HG03460 (cell line): ENCODE data around the gene CSGALNACT2.
"Not testable (repeated sequence)": the region's sequence is repeated elsewhere in the genome, so short reads cannot be mapped to it uniquely, and the experiment has no call there.

Experiments
- ATAC-seq: cut with Tn5 transposase; IDR thresholded peaks from one replicate; pipeline ENCODE4 v1.9.1; 2021; ENCODE audit not compliant: unreplicated experiment

The CSGALNACT2 gene

DNA sequence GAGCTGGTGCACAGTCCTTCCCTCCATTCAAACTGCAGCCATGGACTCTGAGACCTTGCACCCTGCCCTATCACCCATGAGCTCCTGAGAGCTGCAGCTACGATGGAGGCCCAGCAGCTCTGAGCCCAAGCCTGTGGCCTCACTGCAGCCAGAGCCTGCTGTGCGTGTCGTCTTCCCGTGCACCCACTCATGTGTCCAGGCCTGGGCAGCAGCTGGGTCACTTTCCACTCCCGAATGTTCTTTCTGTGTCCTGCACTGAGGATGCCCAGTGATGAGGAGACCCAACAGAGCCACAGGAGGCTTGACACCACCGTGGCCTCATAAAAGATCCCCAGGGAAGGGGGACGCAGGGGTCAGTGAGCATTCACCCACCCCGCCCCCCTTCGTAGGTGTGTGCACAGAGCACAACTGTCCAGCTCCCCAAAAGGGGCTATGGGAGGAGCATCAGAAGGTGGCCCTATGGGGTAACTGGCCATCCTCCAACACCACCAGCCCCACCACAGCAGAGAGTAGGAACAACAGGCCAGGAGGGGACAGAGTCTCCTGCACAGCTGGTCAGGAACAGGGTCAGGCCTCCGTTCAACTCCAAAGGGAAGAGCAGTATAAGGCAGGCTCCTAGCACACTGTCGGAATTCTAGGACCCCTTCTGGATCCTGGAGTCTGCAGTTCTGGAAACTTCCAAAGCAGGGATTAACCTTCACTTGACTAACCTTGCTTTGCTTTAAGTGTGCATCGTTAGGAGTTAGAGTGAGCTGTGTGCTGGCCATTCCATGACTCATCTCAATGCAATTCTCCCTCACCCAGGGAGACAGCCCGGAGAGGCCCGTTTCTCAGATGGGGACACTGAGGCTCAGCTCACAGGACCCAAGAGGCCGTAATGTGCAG lies 76.1 kb downstream of the CSGALNACT2 start:
- ATAC-seq, result no peak

DNA sequence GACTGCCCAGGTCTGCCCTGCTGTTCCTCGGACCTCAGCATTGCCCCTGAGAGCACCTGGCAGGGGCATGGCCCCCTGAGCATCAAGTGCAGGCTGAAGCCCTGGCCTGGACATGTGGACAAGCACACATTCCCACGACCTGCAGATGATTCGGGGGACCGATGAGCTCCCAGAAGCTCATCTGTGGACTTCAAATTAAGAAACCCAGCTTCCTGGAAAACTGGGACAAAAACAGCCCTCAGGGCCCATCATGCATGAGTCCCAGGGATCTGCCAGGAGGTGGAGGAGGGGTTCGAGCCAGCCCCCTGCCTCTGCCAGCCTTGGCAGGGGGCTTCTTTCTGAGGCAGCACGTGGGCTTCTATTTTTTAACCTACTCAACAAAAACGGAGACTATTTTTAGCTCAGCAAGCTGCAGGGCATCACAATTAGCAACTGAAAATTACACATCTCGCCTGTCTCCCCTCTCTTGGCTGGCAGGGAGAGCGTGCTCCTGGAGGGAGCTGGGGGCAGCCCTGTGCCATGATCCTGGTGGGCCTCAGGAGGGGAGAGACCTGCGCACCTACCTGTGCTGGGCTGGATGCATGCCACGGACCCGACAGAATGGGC lies 76.8 kb downstream of the CSGALNACT2 start:
- no peak for ATAC-seq

DNA sequence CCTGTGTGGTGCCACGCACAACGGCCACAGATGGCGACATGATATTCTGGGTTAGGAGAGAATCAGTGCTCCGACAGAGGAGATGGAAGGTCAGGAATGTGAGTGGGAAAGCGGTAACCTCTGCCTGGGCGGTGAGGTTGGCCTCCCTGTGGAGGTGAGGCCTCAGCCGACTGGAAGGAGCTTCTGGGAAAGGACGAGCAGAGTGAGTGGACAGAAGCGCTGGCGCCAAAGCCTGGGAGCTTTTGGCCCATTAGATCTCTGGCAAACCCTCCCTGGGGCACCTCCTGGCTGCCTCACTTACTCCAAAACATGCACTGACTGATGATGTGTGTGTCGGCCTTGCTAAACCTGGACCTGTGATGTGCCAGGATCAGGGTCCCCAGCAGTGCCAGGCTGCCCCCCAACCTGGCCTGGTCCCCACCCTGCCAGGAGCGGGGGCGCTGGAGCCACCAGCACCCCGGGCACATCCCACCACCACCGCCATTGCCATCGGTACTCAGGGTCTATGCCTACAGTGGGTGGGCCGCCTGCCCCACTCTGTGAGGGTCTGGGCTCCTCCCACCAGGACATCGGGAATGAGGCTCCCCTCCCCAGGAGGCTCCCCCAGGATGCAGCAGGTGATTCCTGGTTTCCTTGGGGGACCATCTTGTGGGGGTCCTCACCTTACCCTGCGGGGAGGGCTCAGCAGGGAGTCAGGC lies 77.7 kb downstream of the CSGALNACT2 start:
- no peak for ATAC-seq

DNA sequence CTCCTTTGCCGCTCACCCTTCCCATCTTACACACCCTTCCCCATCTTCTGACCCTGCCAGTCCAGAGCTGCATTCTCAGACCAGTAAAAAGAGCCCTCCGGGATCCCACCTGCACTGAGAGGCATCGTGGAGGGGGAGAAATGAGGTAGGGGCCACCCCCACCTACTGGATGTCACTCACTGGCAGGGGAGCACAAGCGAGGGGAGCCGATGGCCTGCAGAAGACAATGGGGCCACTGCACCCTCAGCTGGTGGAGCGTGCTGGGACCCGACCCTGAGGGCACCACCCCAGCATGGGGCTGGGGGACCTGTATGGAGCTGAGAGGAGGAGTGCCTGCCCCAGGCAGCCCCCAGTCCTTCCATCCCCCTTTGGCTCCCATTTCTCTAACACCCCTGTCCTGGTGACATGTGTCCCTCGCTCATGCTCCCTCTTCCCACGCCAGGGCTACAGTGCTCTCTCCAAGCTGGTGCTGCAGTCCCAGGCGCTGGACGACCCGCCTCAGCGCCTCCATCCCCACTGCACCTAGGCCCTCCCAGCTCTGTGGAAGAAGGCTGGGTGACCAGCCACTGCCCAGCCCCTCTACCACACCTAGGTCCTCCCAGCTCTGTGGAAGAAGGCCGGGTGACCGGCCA lies 78.8 kb downstream of the CSGALNACT2 start:
- ATAC-seq, result no peak

DNA sequence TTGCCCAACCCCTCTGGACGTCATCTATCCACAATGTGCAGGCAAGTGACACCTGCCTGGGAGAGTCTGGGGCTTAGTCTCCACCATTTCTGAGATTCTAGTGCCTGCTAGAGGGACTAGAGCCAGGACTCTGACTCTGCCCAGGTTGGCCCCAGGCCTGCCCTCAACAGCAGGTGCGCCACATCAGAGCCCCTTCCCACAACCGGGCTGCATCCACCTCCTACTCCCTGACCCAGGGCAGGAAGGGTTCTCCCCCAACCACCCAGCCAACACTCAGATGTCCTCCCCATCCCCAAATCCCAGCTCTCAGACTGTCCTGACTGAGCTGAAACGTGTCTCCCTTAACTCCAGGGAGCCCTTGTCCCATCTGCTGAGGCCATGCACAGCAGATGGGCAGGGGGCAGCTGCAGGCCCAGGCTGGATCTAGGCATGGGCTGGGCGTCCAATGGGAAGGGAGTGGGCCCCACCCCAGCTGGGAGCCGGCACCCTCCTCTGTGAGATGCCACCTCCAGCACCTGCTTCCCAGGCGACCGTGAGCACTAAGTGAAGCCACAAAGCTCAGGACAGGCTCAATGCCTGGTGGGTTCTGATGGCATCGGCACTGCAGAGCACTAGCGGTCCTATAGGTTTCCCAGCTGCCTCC lies 79.4 kb downstream of the CSGALNACT2 start:
- ATAC-seq, result no peak

DNA sequence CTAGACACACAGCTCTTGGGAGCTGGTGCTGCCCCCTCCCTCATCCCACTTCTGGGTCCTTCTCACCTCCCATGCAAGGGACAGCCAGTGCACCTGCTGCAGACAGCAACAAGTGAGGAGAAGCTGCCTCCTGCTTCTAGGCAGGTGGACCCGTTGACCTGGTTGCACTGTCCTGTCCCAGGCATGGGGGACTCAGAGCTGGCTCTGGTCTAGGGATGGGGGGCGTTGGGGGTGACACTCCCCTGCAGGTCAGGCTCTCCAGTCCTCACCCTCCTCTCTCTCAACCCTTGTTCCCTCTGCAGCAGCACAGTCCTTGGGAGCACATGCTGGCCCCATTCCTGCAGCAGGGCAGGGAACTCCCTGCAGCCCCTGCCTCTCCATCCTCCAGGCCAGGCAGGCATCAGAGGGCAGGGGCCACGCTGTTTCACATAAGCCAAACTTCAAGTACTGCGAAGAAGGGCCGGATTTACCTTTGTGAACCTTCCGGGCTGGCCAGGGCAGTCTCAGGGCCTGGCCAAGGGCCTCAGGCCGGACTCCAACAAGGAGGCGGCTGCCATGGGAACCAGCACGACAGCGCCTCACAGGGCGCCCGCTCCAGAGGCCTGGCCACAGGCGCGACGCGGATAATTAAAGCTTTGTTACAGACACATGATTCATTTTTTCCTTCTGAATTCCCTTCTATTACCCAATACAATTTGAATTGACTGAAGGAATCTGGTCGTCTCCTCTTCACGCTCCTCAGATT lies 80.1 kb downstream of the CSGALNACT2 start:
- ATAC-seq, result no peak

DNA sequence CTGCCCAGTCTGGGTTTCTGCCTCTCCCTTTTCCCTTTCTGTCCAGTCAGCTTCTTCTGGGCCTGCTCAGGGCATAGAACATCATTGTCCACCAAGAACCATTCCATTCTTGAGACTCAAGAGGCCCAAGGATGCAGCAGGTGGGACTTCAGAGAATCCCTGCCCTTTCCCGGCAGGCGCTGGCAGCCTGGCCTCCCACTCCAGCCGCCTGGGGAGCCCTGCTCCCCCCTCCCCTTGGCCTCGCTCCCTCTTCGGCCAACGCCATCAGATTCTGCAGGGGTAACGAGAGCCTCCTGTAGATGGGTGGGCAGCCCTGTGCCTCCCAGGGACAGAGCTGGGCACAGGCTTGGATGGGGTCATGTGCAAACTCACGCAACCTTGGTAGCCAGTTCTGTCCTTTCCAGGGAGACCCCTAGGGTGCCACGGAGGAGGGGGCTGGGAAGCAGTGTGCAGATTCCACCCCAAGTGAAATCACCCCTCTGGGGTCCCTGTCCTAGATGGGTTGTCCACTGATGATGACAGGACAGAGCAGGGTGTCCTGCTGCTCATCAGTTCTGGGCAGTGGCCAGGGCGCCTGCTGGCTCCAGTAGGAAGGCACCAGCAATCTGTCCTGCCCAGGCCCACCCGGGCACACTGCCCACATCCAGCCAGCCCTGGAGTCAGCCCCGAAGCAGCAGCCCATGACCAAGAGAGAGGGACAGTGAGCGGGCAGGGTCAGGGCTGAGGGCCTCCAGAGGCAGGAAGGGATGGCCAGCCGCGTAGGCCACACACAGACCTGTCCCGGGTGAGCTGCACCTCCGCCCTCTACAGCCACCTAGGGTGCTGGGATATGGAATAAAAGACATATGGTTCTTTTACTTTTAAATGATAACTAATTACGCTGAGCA lies 80.9 kb downstream of the CSGALNACT2 start:
- ATAC-seq, result no peak

DNA sequence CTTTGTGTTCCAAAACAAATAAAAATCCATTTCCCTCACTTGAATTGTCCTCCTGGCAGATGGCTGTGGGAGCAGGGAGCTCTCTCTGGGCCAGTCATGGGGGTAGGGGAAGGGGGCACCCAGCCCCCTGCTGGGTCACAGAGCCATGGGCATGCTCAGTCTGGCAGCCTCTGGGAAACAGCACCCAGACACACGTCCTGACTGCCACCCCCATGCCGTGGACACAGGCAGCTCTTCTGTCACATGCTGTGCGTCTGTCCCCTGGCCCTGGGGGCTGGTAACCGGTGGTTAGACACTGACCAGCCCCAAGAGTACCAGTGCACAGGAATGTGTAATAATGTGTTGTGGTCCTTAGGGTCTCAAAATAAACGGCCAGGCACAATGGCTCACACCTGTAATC lies 81.6 kb downstream of the CSGALNACT2 start:
- no peak for ATAC-seq

DNA sequence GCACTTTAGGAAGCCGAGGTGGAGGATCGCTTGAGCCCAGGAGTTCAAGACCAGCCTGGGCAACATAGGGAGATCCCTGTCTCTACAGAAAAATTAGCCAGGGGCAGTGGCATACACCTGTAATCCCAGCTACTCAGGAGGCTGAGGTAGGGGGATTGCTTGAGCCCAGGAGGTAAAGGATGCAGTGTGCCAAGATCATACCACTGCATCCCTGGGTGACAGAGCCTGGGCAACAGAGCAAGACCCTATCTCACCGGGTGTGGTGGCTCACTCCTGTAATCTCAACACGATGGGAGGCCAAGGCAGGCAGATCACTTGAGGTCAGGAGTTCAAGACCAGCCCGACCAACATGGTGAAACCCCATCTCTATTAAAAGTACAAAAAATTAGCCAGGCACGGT lies 82.0 kb downstream of the CSGALNACT2 start:
- not testable (repeated sequence) for ATAC-seq

DNA sequence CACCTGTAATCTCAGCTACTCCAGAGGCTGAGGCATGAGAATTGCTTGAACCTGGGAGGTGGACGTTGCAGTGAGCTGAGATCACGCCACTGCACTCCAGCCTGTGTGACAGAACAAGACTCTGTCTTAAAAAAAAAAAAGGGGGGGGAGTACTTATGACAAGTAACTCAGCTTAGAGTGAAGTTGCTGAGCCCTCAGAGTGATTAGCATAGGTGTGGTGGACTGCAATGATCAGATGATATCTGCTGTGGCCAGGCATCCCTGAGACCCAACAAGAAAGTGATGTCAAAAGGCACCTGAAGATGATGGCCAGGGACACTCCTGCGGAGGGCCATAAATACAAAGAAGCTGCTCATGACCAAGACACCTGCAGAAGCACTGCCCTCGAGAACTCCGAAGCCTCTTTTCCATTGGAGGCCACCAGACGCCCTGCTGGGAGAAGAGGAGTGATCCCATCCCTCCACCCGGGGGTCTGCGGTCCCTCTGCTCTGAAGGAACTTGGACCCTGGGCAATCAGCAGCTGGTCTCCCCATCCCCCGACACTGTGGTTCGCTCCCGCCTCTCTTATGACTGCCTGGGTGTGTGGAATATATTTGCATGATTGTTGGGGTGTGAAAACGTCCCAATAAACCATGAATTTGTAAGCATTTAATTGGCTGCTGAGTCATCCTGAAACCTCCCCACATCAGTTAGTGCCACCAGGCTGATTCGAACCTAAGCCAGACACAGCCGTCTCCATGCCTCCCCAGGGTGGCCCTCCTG lies 82.6 kb downstream of the CSGALNACT2 start:
- no peak for ATAC-seq

DNA sequence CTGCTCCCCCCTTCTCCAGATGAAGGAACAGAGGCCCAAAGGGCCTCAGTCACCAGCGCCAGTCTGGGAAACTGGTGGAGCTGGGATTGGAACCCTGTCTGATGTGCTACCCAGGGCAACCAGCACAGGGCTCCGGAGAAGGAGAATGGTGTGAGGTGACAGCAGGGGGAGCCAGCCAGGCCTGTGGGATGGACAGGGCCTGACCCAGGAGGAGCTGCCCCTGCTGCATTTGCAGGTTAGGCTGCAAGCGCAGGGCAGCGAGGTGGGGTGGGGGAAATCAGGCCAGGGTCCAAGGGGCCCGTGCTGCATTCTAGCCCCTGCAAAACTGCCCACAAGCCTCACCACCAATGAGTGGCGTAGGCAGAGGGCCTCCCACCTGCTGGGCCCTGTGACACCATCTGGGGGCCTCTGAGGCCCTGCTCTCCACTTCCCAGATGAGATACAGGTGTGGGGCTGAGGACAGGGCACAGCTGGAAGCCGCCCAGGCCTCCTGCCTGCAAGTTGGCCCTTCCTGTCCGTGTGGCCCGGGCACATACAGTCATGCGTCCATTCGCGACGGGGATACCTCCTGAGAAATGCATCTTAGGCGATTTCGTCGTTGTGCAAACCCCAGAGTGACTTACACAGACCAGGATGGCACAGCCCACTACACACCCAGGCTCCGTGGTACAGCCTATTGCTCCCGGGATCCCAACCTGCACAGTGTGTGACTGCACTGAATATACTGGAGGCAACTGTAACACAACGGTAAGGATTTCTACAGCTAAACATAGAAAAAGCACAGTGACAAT lies 83.4 kb downstream of the CSGALNACT2 start:
- no peak for ATAC-seq

DNA sequence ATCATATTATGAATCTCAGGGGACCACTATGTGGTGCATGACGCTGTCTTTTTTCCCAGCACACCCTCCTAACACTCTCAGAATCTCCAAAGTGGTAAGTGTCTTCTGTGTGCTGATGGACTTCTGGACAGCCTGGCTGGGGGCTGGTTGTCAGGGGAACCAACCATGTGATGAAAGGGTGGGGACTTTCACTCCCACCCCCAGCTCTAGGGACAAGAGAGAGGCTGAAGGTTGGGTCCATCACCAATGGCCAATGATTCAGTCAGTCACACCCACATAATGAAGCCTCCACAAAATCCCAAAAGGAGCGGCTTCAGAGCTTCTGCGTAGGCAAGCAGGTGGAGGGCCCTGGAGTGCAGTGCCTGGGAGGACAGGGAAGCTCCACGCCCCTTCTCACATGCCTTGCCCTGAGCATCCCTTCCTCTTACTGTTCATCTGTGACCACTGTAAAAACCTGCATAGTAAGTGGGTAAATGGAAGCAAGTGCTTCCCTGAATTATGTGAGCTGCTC lies 84.0 kb downstream of the CSGALNACT2 start:
- ATAC-seq, result no peak

DNA sequence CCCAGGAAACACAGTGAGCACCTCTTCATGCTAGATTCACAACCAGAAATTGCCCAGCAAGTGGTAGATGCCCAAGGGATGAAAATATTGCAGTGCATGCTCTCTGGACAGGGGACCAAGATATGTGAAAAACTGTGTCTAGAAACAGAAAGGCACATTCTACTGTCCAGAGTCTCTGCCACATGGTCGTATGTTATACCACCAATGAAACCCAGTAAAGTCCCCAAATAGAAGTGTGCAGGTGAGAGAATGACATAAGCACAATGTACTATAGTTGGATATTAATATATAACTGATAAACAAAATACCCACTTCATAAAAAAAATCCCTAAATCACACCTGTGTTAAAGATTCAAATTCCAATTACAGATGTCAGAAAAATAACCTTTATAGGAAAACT lies 84.8 kb downstream of the CSGALNACT2 start:
- ATAC-seq, result peak; percentile 41

DNA sequence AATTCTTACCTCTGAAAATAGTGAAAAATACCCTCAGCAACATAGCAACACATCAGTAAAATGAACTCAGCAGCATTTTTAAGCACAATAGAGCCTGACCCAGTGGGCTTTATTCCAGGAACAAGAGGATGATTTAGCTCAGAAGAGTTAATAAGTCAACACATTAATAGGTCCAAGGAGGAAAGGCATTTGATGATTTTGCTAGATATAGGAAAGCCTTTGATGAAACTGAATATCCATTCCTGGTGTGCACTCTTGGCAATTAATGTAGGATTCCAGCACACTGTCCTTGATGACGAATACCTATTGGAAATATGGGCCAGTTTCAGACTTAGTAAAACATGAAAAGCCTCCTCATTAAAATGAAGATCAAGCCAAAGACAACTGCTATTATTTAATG lies 86.1 kb downstream of the CSGALNACT2 start:
- ATAC-seq, result no peak

DNA sequence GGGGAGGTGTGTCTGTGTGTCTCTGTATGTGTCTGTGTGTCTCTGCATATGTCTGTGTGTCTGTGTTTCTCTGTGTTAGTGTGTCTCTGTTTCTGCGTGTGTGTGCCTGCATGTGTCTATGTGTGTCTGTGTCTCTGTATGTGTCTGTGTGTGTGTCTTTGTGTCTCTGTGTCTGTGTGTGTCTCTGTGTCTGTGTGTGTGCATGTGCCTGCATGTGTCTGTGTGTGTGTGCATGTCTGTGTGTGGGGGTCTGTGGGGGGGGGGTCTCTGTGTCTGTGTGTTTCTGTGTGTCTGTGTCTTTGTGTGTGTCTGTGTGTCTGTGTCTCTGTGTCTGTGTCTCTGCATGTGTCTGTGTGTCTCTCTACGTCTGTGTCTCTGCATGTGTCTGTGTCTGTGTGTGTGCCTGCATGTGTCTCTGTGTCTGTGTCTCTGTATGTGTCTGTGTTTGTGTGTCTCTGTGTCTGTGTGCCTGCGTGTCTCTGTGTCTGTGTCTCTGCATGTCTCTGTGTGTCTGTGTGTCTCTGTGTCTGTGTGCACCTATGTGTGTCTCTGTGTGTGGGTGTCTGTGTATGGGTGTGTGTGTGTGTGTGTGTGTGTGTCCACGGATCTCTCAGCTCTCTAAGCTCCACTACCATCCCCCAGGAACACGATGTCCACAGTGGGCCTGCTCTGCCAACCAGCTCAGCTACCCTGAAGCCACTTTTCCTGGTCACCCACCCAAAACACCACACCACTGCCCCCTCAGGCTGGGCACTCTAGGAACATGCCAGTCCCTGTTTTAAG lies 87.0 kb downstream of the CSGALNACT2 start:
- no peak for ATAC-seq

DNA sequence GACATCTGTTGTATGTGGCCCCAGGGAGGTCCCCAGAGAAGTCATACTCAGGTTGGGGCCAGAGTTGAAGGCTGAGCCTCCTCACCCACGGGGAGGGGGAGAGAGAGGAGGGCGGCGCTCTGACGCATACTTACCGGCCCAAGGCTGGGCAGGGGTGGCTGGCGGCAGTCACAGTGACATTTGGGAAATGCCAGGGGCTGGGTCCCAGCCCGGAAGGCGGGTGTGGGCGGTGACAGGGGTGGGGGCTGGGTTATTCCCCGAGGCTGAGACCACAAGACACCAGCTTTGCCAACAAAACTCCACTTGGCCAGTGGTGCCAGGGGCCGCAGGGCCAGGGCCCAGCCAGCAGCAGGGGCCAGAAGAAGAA lies 87.5 kb downstream of the CSGALNACT2 start:
- ATAC-seq, result no peak

DNA sequence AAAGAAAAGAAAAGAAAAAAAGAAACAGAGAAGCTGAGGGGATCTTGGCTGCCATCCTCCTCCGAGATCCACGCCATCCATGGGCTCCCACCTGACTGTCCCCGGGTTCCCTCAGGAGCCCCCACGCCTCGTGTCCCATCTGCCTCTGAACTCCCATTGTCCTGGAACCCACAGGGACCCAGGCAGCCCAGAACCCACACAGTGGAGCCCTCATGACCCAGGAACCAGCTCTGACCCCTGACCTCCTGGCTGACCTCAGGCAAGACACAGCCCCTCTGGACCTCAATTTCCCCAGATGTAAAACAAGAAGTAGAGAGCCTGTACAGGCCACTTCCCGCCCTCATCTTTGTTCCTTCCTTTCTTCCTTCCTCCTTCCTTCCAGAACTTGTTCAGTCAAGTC lies 88.2 kb downstream of the CSGALNACT2 start:
- ATAC-seq, result no peak
